ENCODE data around the gene DIAPH3.

The DIAPH3 gene

GRCh38 chr13:60155978-60156377, 7.8 kb downstream of the DIAPH3 start:
- DNase-seq: no peak

GRCh38 chr13:60152904-60153303, 10.8 kb downstream of the DIAPH3 start:
- DNase-seq: no peak

GRCh38 chr13:60152114-60152513, 11.6 kb downstream of the DIAPH3 start:
- DNase-seq: no peak

DNA sequence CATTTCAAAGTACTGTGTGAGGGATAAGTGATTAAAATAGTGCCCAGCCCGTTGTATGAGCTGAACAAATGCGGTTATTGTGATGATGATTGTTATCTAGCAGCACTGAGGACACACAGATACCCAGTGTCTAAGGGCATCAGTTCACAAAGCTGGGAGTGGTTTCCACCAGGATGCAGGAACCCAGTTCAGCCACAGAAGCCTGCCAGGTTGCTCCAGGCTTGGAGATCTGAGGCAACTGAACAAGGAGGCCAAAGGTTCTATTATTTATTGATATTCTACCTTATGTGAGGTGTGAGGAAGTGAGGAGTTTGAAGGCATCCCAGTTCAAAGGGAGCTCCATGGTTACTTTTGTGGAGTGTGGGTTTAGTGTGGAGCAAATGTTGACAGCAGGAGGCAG, 13.2 kb downstream of the DIAPH3 start:
- no peak for DNase-seq

GRCh38 chr13:60148918-60149317, 14.8 kb downstream of the DIAPH3 start:
- DNase-seq: no peak

DNA sequence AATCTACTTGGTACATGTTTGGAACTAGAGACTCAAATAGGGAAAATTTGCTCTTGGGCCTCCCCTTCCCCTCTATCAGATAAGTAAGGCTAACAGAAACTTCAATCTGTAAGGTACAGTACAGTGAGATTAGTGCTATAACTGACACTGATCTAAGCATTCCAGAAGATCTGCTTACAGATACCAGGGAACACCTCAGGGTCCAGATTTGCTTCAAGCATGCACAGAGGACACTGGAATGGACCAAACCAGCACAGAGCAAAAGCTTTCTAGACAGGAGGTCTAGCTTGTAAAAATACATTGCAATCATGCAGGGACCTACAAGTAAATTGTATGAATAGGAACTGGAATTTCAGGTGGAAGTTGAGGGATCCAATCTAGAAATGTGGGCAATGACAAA, 16.4 kb downstream of the DIAPH3 start:
- DNase-seq: no peak

DNA sequence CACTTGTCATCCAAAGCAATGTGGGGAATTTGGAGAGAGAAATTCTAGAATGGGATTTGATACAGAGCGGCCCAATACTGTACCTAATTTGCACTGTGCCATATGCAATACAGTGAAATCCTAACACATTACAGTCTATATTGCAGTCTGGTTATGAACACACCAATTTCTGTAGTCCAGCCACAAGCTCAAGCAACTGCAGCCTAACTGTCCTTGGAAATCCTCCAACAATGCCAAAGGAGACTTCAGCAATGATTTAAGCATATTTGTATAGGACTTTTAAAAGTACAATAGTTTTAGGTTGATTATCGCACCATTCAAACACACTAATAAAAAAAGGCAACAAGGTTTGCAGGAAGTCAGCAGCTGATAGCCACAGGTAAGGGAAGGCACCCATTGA, 17.3 kb downstream of the DIAPH3 start:
- DNase-seq: no peak

- DNase-seq: no peak
Observed at GRCh38 chr13:60143775-60144174, 20.0 kb downstream of the DIAPH3 start.

- no peak for DNase-seq
Observed at GRCh38 chr13:60139272-60139671, 24.5 kb downstream of the DIAPH3 start.

GRCh38 chr13:60138674-60139073, 25.1 kb downstream of the DIAPH3 start:
- no peak for DNase-seq

GRCh38 chr13:60137911-60138560, 25.7 kb downstream of the DIAPH3 start:
- no peak for DNase-seq

DNA sequence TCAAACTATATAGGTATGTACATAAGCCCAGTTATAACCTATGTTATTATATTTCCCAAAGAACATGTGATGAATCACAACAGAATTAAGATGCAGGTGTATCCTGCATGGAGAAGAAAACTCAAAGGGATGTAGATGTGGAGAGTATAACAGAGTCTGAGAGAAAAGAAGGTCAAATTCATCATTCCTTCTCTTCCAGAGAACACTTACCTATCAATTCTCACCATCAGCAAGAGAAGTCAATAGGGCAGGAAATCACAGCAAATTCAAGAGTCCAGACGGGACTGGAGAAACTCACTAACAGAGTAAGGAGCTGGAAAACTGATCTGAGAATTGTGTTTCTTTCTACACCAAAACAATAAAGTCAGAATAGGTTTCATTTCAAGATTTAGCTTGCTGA, 28.4 kb downstream of the DIAPH3 start:
- no peak for DNase-seq

- no peak for DNase-seq
Observed at GRCh38 chr13:60134376-60134775, 29.4 kb downstream of the DIAPH3 start.

DNA sequence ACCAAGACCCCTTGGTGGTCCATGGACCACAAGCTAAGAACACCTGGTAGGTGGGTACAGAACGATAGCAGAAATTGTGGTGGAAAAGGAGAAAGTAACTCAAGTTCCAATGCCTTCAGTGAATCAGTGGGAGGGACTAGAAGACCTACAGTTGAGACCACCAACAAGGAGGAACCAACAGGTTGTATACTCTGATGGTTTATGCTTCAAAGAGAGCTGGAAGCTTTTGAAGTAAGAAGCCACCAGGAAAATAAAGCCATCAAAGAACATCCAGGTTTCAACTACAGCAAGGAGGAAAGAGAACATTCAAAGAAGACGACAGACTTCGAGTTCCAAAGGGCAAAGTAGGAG, 42.4 kb downstream of the DIAPH3 start:
- DNase-seq: no peak

DNA sequence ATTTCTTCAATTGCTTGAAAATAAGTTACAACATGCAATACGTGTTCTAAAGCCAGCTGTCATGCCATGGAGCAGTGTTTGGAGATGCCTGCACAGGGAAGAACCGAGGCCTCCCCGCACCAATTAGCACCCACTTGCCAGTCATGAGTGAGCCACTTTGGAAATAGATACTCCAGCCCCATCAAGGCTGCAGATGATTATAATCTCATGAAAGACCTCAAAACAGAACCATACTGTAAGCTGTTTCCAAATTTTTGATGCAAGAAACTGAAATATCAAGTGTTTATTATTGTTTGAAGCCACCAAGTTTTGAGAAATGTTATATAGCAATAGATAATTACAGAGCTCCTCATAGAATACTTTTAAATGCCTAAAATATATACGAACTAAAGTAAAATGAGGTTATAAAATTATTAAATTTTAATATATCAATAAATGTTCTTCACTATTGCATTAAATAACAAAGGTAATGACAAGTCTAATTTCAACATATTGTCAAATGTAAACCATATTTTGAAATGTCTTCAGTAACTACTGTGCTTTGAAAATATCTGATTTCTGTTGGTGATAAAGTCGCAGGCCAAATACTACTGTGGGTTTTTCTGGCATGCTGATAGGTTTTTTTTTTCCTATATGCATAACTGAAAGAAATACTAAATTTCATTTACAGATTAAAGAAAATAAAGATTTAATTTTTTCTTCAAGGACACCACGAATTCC, 43.0 kb downstream of the DIAPH3 start:
- DNase-seq: no peak

- DNase-seq: no peak
Observed at GRCh38 chr13:60118696-60119400, 44.9 kb downstream of the DIAPH3 start.

- no peak for DNase-seq
Observed at GRCh38 chr13:60114499-60115028, 49.2 kb downstream of the DIAPH3 start.

DNA sequence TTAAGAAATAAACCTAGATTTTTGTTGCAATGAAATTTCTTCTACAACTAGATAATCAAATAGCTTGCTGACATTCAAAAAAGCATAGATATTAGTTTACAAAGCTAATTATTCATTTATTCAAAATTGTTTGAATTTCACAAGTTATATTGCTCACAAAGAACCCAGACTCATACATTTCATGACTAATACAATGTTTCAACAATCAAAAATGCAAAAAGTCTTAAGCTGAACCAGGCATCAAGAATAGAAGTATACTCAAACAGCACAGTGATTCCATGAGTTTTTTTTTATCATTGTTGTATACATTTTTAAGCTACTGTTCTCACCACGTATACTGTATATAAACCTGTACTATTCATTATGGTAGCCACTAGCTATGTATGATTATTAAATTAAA, 51.0 kb downstream of the DIAPH3 start:
- DNase-seq: no peak

GRCh38 chr13:60111691-60112090, 52.0 kb downstream of the DIAPH3 start:
- DNase-seq: no peak

DNA sequence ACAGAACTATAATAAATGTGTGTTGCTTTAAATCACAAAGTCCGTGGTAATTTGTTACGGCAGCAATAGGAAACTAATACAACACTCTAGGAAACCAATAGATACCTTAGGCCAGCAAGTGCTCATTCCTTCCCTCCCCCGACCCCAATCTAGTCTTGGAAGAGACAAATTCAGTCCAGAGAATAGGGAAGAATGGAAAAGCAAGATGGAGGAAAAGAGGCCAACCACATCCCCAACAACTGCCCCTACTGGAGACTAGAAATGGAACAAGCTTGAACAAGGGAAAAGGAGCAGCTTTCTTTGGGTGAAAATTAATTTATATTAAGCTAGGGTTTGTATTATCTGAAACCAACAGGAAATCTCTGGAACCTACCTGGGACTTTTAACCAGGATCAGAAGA, 54.4 kb downstream of the DIAPH3 start:
- DNase-seq: no peak

- DNase-seq: no peak
Observed at GRCh38 chr13:60108589-60108988, 55.1 kb downstream of the DIAPH3 start.

- no peak for DNase-seq
Observed at GRCh38 chr13:60099631-60100420, 63.9 kb downstream of the DIAPH3 start.

DNA sequence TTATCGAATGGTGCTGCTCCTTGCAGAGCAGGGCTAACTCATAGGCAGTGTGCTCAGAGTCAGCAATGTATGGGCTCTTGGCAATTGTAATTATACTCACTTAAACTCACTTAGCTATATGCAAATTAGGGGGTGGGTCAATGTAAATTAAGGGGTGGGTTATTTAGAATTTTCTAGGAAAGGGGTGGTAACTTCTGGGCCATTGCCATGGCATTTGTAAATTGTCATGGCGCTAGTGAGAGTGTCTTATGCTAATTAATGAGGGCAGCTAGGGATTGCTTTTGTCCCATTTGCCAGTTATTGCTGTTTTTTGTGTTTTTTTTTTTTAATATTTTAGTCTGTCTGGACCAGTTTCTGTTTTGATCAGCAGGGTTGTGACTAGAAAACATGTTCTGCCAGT, 68.4 kb downstream of the DIAPH3 start:
- no peak for DNase-seq

Measured in NCI-H510A treated with DMSO at 0.1 percent for 48 hours (cell line).